HepG2 (cell line): ENCODE results near the gene JAGN1. TPM values are rescaled to one million over a fixed set of nuclear protein-coding genes. Genes with fewer than 3 reads are reported as not detected.
A peak's percentile ranks its signal among the peaks of the same experiment; 100 is the strongest.

Experiments used
- ATM ChIP-seq: fragments of 450-650 bp; IDR thresholded peaks from 2 replicates; pipeline ENCODE4 v1.7.1; 2017; ENCODE audit warnings: mild to moderate bottlenecking, borderline replicate concordance
- CREBL2 ChIP-seq: sonication (generic); formaldehyde crosslinking; IDR thresholded peaks from 2 replicates; pipeline ENCODE4 v1.8.1; 2023; ENCODE audit warnings: missing genetic modification reagents, mild to moderate bottlenecking, borderline replicate concordance
- FOSL1 ChIP-seq: sonication (generic); formaldehyde crosslinking; IDR thresholded peaks from 2 replicates; pipeline ENCODE4 v1.9.0; 2021; ENCODE audit warnings: missing genetic modification reagents, borderline replicate concordance
- HMGA1 ChIP-seq: sonication (generic); formaldehyde crosslinking; conservative IDR thresholded peaks from 2 replicates; pipeline ENCODE4 v1.4.0; 2020; ENCODE audit warnings: missing genetic modification reagents
- HOXA7 ChIP-seq: sonication (generic); formaldehyde crosslinking; IDR thresholded peaks from 2 replicates; pipeline ENCODE4 v1.8.1; 2022; ENCODE audit warnings: mild to moderate bottlenecking, missing genetic modification reagents, moderate library complexity
- MLLT10 ChIP-seq: sonication (generic); formaldehyde crosslinking; IDR thresholded peaks from 2 replicates; pipeline ENCODE4 v1.4.0; 2020; ENCODE audit warnings: missing genetic modification reagents
- NCOA5 ChIP-seq: sonication (generic); formaldehyde crosslinking; IDR thresholded peaks from 2 replicates; pipeline ENCODE4 v1.4.0; 2020; ENCODE audit warnings: missing genetic modification reagents
- PHF8 ChIP-seq: sonication (generic); formaldehyde crosslinking; IDR thresholded peaks from 2 replicates; pipeline ENCODE4 v1.5.0; 2020; ENCODE audit warnings: missing genetic modification reagents
- RBM39 ChIP-seq: fragments of 200-400 bp; formaldehyde crosslinking; IDR thresholded peaks from one replicate; pipeline ENCODE4 v1.6.1; 2018; ENCODE audit warnings: antibody characterized with exemption, mild to moderate bottlenecking, low read depth, low read length; ENCODE audit not compliant: poor library complexity, severe bottlenecking
- RFX5 ChIP-seq: IDR thresholded peaks from 2 replicates; pipeline ENCODE4 v1.6.1; 2011; ENCODE audit warnings: low read depth, low read length, improper control_type of control experiment
- RXRB ChIP-seq: IDR thresholded peaks from 2 replicates; pipeline ENCODE4 v1.6.1; 2016; ENCODE audit warnings: borderline replicate concordance, missing genetic modification reagents, missing compliant biosample characterization
- SAFB2 ChIP-seq: sonication (generic); formaldehyde crosslinking; IDR thresholded peaks from 2 replicates; pipeline ENCODE4 v1.5.1; 2020; ENCODE audit warnings: missing genetic modification reagents, low read depth, mild to moderate bottlenecking, borderline replicate concordance
- SMARCC2 ChIP-seq: fragments of 450-650 bp; IDR thresholded peaks from 2 replicates; pipeline ENCODE4 v1.6.1; 2017; ENCODE audit warnings: antibody characterized with exemption, mild to moderate bottlenecking
- TBX2 ChIP-seq: sonication (generic); formaldehyde crosslinking; IDR thresholded peaks from 2 replicates; pipeline ENCODE4 v1.5.0; 2020; ENCODE audit warnings: missing genetic modification reagents, mild to moderate bottlenecking, borderline replicate concordance
- ZEB1 ChIP-seq: IDR thresholded peaks from 2 replicates; pipeline ENCODE4 v1.6.1; 2012; ENCODE audit warnings: mild to moderate bottlenecking, low read depth, inconsistent platforms; ENCODE audit not compliant: insufficient replicate concordance
- ZFYVE20 ChIP-seq: sonication (generic); formaldehyde crosslinking; IDR thresholded peaks from 2 replicates; pipeline ENCODE4 v1.8.0; 2023; ENCODE audit warnings: low read depth, mild to moderate bottlenecking, moderate library complexity, missing genetic modification reagents, borderline replicate concordance
- ZIK1 ChIP-seq: sonication (generic); formaldehyde crosslinking; IDR thresholded peaks from 2 replicates; pipeline ENCODE4 v1.5.0; 2020; ENCODE audit warnings: mild to moderate bottlenecking, low read depth, missing genetic modification reagents, borderline replicate concordance
- ZNF292 ChIP-seq: sonication (generic); formaldehyde crosslinking; IDR thresholded peaks from 2 replicates; pipeline ENCODE4 v1.8.1; 2022; ENCODE audit warnings: mild to moderate bottlenecking, low read depth, missing genetic modification reagents, borderline replicate concordance
- ZNF598 ChIP-seq: sonication (generic); formaldehyde crosslinking; IDR thresholded peaks from 2 replicates; pipeline ENCODE4 v1.5.1; 2020; ENCODE audit warnings: mild to moderate bottlenecking, missing genetic modification reagents, borderline replicate concordance
- ZNF616 ChIP-seq: sonication (generic); formaldehyde crosslinking; IDR thresholded peaks from 2 replicates; pipeline ENCODE4 v1.5.0; 2020; ENCODE audit warnings: low read depth, mild to moderate bottlenecking, missing genetic modification reagents
- ZNF639 ChIP-seq: conservative IDR thresholded peaks from 2 replicates; pipeline ENCODE4 v1.6.1; 2018; ENCODE audit warnings: missing genetic modification reagents
- ZUFSP ChIP-seq: sonication (generic); formaldehyde crosslinking; IDR thresholded peaks from 2 replicates; pipeline ENCODE4 v1.9.0; 2021; ENCODE audit warnings: missing genetic modification reagents, mild to moderate bottlenecking, borderline replicate concordance
- polyA plus RNA-seq, 8 experiments: library from polyadenylated mRNA; depleted of rRNA in 3 of 8; stranded (reverse) in 7 of 8; unstranded in 1 of 8; fragments of >200 nt; fragmentation: Illumina TruSeq in 4 of 8; extraction: Trizol in 4 of 8; gene quantifications; 2 replicates each; pipeline versions ENCODE4 v1.2.1 to v1.2.3, GENCODE V29; 2011 to 2016; ENCODE audit warnings: low read depth in 4 of 8, missing spikeins in 1 of 8, mixed read lengths in 1 of 8; ENCODE audit not compliant: insufficient read depth in 1 of 8
- total RNA-seq, 5 experiments: library from RNA; depleted of rRNA; stranded (reverse); fragments of >200 nt; fragmentation: Illumina TruSeq; extraction: Trizol; gene quantifications; 2 replicates each; pipeline ENCODE4 v1.2.3, GENCODE V29; 2016; ENCODE audit warnings: low read depth in 1 of 5

JAGN1 gene
- total and polyA plus RNA-seq, 2 of the 13 experiments (the other 11 are each of a cell fraction or from before 2014, with no cell fraction given) = 49.9 to 50.9 TPM

- no peak for TF ChIP-seq SMARCC2
- no peak for TF ChIP-seq ATM
- peak; percentile 69; the same call in 1 of the 2 replicates for TF ChIP-seq SAFB2 (CRISPR knock-in tag)
- 0 out of 2 replicates have a peak, but pooled peaks have one; percentile 53 for TF ChIP-seq HOXA7 (CRISPR knock-in tag)
- TF ChIP-seq ZIK1 (CRISPR knock-in tag) = peak; percentile 77
- peak; percentile 55; the same call in 1 of the 2 replicates for TF ChIP-seq ZFYVE20
- TF ChIP-seq MLLT10 (CRISPR knock-in tag) = no peak
- no peak; the same call in 1 of the 2 replicates for TF ChIP-seq RXRB (CRISPR knock-in tag)
- TF ChIP-seq ZNF616 (CRISPR knock-in tag) = peak; percentile 94
- TF ChIP-seq TBX2 (CRISPR knock-in tag) = 0 out of 2 replicates have a peak, but pooled peaks have one; percentile 49
- TF ChIP-seq NCOA5 = no peak
- peak; percentile 52; the same call in 1 of the 2 replicates for TF ChIP-seq PHF8 (CRISPR knock-in tag)
- no peak for TF ChIP-seq RFX5
- TF ChIP-seq ZNF639 = 0 out of 2 replicates have a peak, but pooled peaks have one; percentile 29
- TF ChIP-seq ZNF292 (CRISPR knock-in tag) = 0 out of 2 replicates have a peak, but pooled peaks have one; percentile 32
- TF ChIP-seq ZEB1 = no peak
- TF ChIP-seq HMGA1 (CRISPR knock-in tag) = no peak
- no peak for TF ChIP-seq ZNF598 (CRISPR knock-in tag)
- no peak for TF ChIP-seq ZUFSP (CRISPR knock-in tag)
- TF ChIP-seq CREBL2 (CRISPR knock-in tag) = peak; percentile 84; the same call in 1 of the 2 replicates
- no peak for TF ChIP-seq FOSL1 (CRISPR knock-in tag)
- TF ChIP-seq RBM39 = no peak
These were observed 25.1 kb downstream of the JAGN1 start (continued) for GRCh38 chr3:9915254-9916141.
